IPS-11a (cell line): ENCODE results near the gene MME.

ENCODE experiments used
- H3K4me3 ChIP-seq: one replicate; pipeline ENCODE4 v1.5.1; 2013; ENCODE audit warnings: low read depth, low read length, control low read depth

MME gene

DNA sequence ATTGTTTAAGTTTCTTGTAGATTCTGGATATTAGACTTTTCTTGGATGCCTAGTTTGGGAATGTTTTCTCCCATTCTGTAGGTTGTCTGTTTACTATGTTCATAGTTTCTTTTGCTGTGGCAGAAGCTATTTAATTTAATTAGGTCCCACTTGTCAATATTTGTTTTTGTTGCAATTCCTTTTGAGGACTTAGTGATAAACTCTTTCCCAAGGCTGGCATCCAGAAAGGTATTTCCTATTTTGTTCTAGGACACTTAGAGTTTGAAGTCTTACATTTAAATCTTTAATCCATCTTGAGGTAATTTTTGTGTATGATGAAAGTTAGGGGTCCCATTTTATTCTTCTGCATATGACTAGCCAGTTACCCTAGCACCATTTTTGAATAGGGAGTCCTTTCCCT lies 54.9 kb downstream of the MME start:
- H3K4me3 ChIP-seq = no peak overlapping the region

DNA sequence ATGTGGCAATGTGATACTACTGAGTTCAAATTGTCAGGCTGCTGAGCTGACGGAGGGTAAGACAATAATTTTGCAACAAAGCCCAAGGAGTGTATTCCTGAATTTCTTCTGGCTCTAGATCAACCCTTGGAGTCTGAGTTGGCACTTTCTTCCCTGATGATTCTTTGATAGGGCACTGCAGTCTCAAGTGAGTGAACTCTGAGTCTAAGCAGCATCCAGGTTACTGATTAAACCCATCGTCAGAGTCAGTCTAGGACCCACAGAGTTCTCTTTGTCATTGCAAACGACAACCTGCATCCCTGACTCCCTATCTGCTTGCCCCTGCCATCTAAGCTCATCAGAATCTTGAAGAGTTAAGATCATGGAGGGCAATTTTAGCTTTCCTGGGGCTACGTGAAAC lies 58.6 kb downstream of the MME start:
- H3K4me3 ChIP-seq = no peak overlapping the region

- no peak overlapping the region for H3K4me3 ChIP-seq
These were observed 67.5 kb downstream of the MME start for GRCh38 chr3:155147588-155147987.

GRCh38 chr3:155149494-155149893 lies 69.4 kb downstream of the MME start:
- H3K4me3 ChIP-seq = no peak overlapping the region

- no peak overlapping the region for H3K4me3 ChIP-seq
These were observed 73.4 kb downstream of the MME start for GRCh38 chr3:155153242-155154186.

- no peak overlapping the region for H3K4me3 ChIP-seq
These were observed 74.1 kb downstream of the MME start for GRCh38 chr3:155154255-155154654.

- H3K4me3 ChIP-seq = no peak overlapping the region
These were observed 78.4 kb downstream of the MME start for GRCh38 chr3:155158346-155159037.

- no peak overlapping the region for H3K4me3 ChIP-seq
These were observed 79.2 kb downstream of the MME start for GRCh38 chr3:155159301-155159700.

- no peak overlapping the region for H3K4me3 ChIP-seq
These were observed 81.6 kb downstream of the MME start for GRCh38 chr3:155161640-155162292.

DNA sequence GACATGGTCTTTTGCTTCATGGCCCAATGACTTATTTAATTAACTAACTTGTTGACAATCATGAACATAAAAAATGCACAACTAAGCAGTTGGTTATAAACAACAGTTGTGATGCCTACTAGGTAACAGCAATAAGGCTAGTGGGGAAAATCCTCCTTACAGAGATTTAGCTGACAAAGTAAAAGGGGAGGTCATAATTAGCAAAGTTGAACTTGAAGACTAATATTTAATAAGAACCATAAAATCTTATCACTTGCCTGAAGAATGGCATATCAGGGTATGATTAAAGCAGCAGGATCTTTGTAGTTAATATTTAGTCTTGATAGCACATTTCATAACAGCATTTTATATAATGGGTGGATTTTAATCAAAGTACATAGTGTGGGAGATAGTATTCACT lies 84.2 kb downstream of the MME start:
- no peak overlapping the region for H3K4me3 ChIP-seq

DNA sequence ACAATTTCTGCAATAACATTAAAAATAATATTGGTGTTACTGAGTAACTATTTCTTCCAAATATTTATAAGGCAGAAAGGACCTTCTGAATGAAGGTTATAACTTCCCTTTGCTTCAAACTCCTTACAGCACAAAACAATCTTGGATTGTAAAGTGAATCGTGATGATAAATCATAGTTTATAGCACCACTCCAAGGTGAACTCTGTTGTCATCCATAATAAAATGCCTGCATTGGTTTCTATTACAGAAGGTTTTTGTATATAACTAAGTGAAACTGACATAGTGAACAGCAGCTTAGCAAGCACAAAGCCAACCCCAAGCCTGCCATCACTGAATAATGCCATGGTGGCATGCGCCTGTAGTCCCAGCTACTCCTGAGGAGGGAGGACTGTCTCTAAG lies 86.3 kb downstream of the MME start:
- no peak overlapping the region for H3K4me3 ChIP-seq

DNA sequence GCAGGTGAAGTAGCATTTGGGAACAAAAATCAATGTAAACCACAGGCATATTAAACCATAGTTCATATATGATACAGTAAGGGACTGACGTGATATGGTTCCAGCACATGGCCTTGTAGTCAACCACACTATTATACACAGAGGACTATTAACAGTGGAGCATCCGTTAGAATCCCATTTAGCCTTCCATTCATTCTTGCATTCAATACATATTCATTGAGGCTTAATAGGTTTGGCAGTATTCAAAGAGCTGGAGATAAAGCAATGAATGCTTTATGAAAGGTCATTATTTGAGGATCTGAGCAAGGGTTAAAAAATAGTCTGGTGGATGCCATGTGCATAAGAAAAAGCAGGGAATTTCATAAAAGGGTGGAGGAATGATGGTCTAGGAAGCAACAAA lies 89.1 kb downstream of the MME start:
- no peak overlapping the region for H3K4me3 ChIP-seq

DNA sequence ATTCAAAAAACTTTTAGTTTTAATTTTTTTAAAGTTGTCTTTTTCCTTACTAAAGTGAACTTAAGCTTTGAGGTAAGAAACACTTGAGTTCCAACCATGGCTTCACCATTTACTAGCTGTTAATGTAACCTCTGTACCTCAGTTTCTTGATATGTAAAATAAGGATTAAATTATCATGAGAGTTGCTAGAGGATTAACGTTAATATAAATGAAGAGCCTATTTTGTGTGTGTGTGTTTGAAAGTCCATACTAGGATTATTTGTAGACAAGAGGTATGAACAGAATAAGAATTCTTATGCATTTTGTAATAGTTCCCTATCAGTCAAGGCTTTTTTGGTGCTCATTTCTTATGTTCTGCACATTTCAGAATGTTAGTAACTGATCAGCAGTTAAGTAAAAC lies 93.7 kb downstream of the MME start:
- H3K4me3 ChIP-seq = no peak overlapping the region

- no peak overlapping the region for H3K4me3 ChIP-seq
These were observed 98.8 kb downstream of the MME start for GRCh38 chr3:155178810-155179436.

- no peak overlapping the region for H3K4me3 ChIP-seq
These were observed 99.3 kb downstream of the MME start for GRCh38 chr3:155179437-155179827.

- no peak overlapping the region for H3K4me3 ChIP-seq
These were observed 100.0 kb downstream of the MME start for GRCh38 chr3:155179966-155180757.

GRCh38 chr3:155182467-155182866 lies 102.3 kb downstream of the MME start:
- H3K4me3 ChIP-seq = no peak overlapping the region

- H3K4me3 ChIP-seq = no peak overlapping the region
These were observed 103.9 kb downstream of the MME start for GRCh38 chr3:155184011-155184410.

DNA sequence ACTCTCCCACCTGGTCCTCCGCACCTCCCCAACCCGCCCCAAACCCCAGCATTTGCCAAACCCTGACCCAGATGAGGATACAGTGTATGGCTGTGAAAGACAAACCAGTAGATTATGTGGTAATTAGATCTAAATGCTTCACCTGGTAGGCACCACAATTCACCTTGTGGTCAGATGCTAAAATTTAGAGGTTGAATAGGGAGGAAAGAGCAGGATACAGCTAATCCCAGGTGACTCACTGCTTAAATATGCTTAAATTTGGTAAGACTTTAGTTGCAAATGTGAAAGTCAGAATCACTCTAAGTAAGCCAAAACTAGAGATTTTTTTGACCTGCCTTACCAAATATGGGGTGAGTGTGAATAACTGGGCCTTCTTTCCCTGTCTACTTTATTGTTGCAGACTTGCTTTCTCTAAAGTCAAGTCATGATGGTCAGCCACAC lies 105.5 kb downstream of the MME start:
- no peak overlapping the region for H3K4me3 ChIP-seq

GRCh38 chr3:155188031-155188430 lies 107.9 kb downstream of the MME start:
- no peak overlapping the region for H3K4me3 ChIP-seq
